Measurements from ENCODE around the gene CLCN5.

The CLCN5 gene

GRCh38 chrX:50054147-50054546 lies 131.8 kb downstream of the CLCN5 start:
- no peak overlapping the region for H3K27ac ChIP-seq (ENCODE audit: low read length)
- no peak overlapping the region for H3K4me2 ChIP-seq (ENCODE audit: low read depth, low read length)
- H3K36me3 ChIP-seq (replicated peaks; ENCODE audit: insufficient read depth, low read length) = no peaks in the 10 kb centered on the region
- H3K4me3 ChIP-seq (ENCODE audit: low read length) = no peak overlapping the region
- no peaks in the 10 kb centered on the region for H3K27me3 ChIP-seq (replicated peaks; ENCODE audit: insufficient read depth, low read length)
- TF ChIP-seq EZH2 (optimal IDR thresholded peaks at IDR 0.05; ENCODE audit: low read depth, low read length) (no peak), CTCF (IDR thresholded peaks at IDR 0.05; ENCODE audit: low read length) (no peak), EZH2phosphoT487 (IDR thresholded peaks at IDR 0.05; ENCODE audit: low read length) (no peak)
- DNase-seq = no peak
- no peaks in the 10 kb centered on the region for H4K20me1 ChIP-seq (ENCODE audit: insufficient read depth, low read length)
- no peaks in the 10 kb centered on the region for H3K4me1 ChIP-seq (ENCODE audit: low read length)
- H2AFZ ChIP-seq (ENCODE audit: low read length) = no peak overlapping the region
- H3K9ac ChIP-seq (ENCODE audit: low read length) = no peak overlapping the region
- no peaks in the 10 kb centered on the region for H3K79me2 ChIP-seq (ENCODE audit: low read length)
- H3K9me3 ChIP-seq (replicated peaks; ENCODE audit: insufficient read depth, low read length) = no peaks in the 10 kb centered on the region
- no peaks in the 10 kb centered on the region for H3K9me2 ChIP-seq (replicated peaks; ENCODE audit: insufficient read depth, low read length)
- no peaks in the 10 kb centered on the region for H3F3A ChIP-seq (ENCODE audit: insufficient read depth, low read length)

DNA sequence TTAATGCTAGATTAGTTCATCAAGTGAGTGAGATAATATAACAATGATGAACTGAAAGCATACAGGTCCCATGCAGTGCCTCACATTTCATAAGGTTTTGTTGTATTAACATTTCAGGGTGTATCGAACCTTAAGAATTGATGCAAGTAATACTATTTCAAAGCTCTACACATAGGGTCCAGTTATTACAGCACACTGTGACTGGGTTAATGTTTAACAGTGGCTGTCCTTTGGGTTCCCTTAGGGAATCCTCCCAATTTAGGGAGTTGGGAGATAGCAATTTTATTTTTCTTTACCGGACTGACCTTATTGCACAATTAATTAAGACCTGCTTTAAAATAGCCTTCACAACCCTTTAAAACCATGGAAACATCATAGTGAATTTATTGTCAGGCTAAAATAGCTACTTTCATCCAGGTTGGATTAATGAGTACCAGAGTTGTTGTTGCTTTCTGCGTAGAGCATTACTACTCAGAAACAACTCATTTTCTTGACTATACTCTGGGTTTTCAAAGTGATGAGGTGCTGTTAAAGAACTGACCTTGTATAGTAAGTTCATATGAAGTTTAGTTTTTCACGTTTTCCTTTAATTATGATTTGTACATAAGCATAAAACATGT lies 144.0 kb downstream of the CLCN5 start:
- no peaks in the 10 kb centered on the region for H3K9me2 ChIP-seq (replicated peaks; ENCODE audit: insufficient read depth, low read length)
- no peak overlapping the region for H3K27ac ChIP-seq (ENCODE audit: low read length)
- H3K27me3 ChIP-seq (replicated peaks; ENCODE audit: insufficient read depth, low read length) = no peaks in the 10 kb centered on the region
- no peak overlapping the region for H3K4me3 ChIP-seq (ENCODE audit: low read length)
- H3K9me3 ChIP-seq (replicated peaks; ENCODE audit: insufficient read depth, low read length) = no peaks in the 10 kb centered on the region
- DNase-seq = no peak
- H4K20me1 ChIP-seq (ENCODE audit: insufficient read depth, low read length) = no peaks in the 10 kb centered on the region
- no peaks in the 10 kb centered on the region for H3F3A ChIP-seq (ENCODE audit: insufficient read depth, low read length)
- H3K4me2 ChIP-seq (ENCODE audit: low read depth, low read length) = no peak overlapping the region
- H3K9ac ChIP-seq (ENCODE audit: low read length) = no peak overlapping the region
- no peaks in the 10 kb centered on the region for H3K36me3 ChIP-seq (replicated peaks; ENCODE audit: insufficient read depth, low read length)
- H3K79me2 ChIP-seq (ENCODE audit: low read length) = no peaks in the 10 kb centered on the region
- H2AFZ ChIP-seq (ENCODE audit: low read length) = no peak overlapping the region
- no peaks in the 10 kb centered on the region for H3K4me1 ChIP-seq (ENCODE audit: low read length)
- no peak for TF ChIP-seq CTCF (IDR thresholded peaks at IDR 0.05; ENCODE audit: low read length)
- TF ChIP-seq EZH2phosphoT487 (IDR thresholded peaks at IDR 0.05; ENCODE audit: low read length) = no peak
- TF ChIP-seq EZH2 (optimal IDR thresholded peaks at IDR 0.05; ENCODE audit: low read depth, low read length) = no peak

- no peaks in the 10 kb centered on the region for H3F3A ChIP-seq (ENCODE audit: insufficient read depth, low read length)
- no peaks in the 10 kb centered on the region for H3K27me3 ChIP-seq (replicated peaks; ENCODE audit: insufficient read depth, low read length)
- H3K9me2 ChIP-seq (replicated peaks; ENCODE audit: insufficient read depth, low read length) = no peaks in the 10 kb centered on the region
- no peak overlapping the region for H3K4me2 ChIP-seq (ENCODE audit: low read depth, low read length)
- DNase-seq = no peak
- no peaks in the 10 kb centered on the region for H4K20me1 ChIP-seq (ENCODE audit: insufficient read depth, low read length)
- no peak overlapping the region for H3K9ac ChIP-seq (ENCODE audit: low read length)
- H3K36me3 ChIP-seq (replicated peaks; ENCODE audit: insufficient read depth, low read length) = no peaks in the 10 kb centered on the region
- H3K9me3 ChIP-seq (replicated peaks; ENCODE audit: insufficient read depth, low read length) = no peaks in the 10 kb centered on the region
- no peak overlapping the region for H2AFZ ChIP-seq (ENCODE audit: low read length)
- no peaks in the 10 kb centered on the region for H3K4me1 ChIP-seq (ENCODE audit: low read length)
- no peaks in the 10 kb centered on the region for H3K79me2 ChIP-seq (ENCODE audit: low read length)
- no peak overlapping the region for H3K27ac ChIP-seq (ENCODE audit: low read length)
- no peak for TF ChIP-seq CTCF (IDR thresholded peaks at IDR 0.05; ENCODE audit: low read length)
- no peak for TF ChIP-seq EZH2 (optimal IDR thresholded peaks at IDR 0.05; ENCODE audit: low read depth, low read length)
- TF ChIP-seq EZH2phosphoT487 (IDR thresholded peaks at IDR 0.05; ENCODE audit: low read length) = no peak
- no peak overlapping the region for H3K4me3 ChIP-seq (ENCODE audit: low read length)
These were observed 145.3 kb downstream of the CLCN5 start for GRCh38 chrX:50067435-50068284.
